ENCODE results near the gene PRKCE. TPM values are rescaled to one million over a fixed set of nuclear protein-coding genes. Genes with fewer than 3 reads are reported as not detected.

PRKCE gene
- total RNA-seq, 1 experiment from 2014 or later: 14.8 TPM

- H3K79me2 ChIP-seq (ENCODE audit: insufficient read depth, low read length): no peaks in the 10 kb centered on the region
- H3K27ac ChIP-seq (ENCODE audit: low read depth, low read length): no peak overlapping the region
- ATAC-seq (no peak), DNase-seq (ENCODE audit: low read depth, low spot score) (no peak)
- H3K9ac ChIP-seq (ENCODE audit: low read length): no peak overlapping the region
- no peaks in the 10 kb centered on the region for H3K9me2 ChIP-seq (ENCODE audit: insufficient read depth)
- TF ChIP-seq TCF7L2 (IDR thresholded peaks at IDR 0.05; ENCODE audit: borderline replicate concordance, extremely low read depth, insufficient read depth, insufficient read length): no peak
- no peak for TF ChIP-seq POLR2A (IDR thresholded peaks at IDR 0.05; ENCODE audit: borderline replicate concordance, extremely low read depth, insufficient read depth, insufficient read length)
- peak; percentile 39; the same call in 1 of the 2 replicates for TF ChIP-seq RAD21 (IDR thresholded peaks at IDR 0.05; ENCODE audit: low read depth)
- TF ChIP-seq SRF (IDR thresholded peaks at IDR 0.05; ENCODE audit: low read depth): no peak
- H3K27me3 ChIP-seq (ENCODE audit: insufficient read depth, low read length): no peaks in the 10 kb centered on the region
- H3K36me3 ChIP-seq (ENCODE audit: control insufficient read depth in 1 of 2, insufficient read depth in 2 of 2, low read length in 2 of 2): peaks cover 0 to 5% of the 10 kb centered on the region in 2 experiments; a peak in 1 of 4 replicates
- H2AFZ ChIP-seq (ENCODE audit: low read depth, low read length, poor library complexity, severe bottlenecking): no peak overlapping the region
- intact Hi-C loops (cut with micrococcal nuclease): no loop called here
- ChIA-PET POLR2A (no interaction called here), CTCF (no interaction called here), RAD21 (ENCODE audit: low non-redundant PET in 1 of 2, low total read pairs in 2 of 2, uncharacterized antibody in 2 of 2, unreplicated experiment in 2 of 2) (no interaction called here)
- H4K20me1 ChIP-seq (ENCODE audit: insufficient read depth): no peaks in the 10 kb centered on the region
- H3K9me3 ChIP-seq (ENCODE audit: control insufficient read depth in 1 of 2, insufficient read depth in 1 of 2, low read depth in 1 of 2, low read length in 2 of 2): no peaks in the 10 kb centered on the region
- no TSS peak for BruUV-seq (replicated peaks)
- no peak overlapping the region for H3K4me3 ChIP-seq (replicated peaks in 1 of 2; ENCODE audit: low read depth in 1 of 2, low read length in 2 of 2)
- H3K4me1 ChIP-seq (ENCODE audit: control insufficient read depth in 1 of 2, insufficient read depth in 2 of 2, low read length in 2 of 2): no peaks in the 10 kb centered on the region
- H3K4me2 ChIP-seq (ENCODE audit: low read length): no peak overlapping the region
Observed at GRCh38 chr2:46091004-46091403, 439.5 kb downstream of the PRKCE start.

GRCh38 chr2:46091961-46092667 lies 440.6 kb downstream of the PRKCE start:
- H3K27ac ChIP-seq (ENCODE audit: low read depth, low read length): no peak overlapping the region
- DNase-seq (ENCODE audit: low read depth, low spot score): no peak
- H3K4me3 ChIP-seq (replicated peaks in 1 of 2; ENCODE audit: low read depth in 1 of 2, low read length in 2 of 2): no peak overlapping the region
- no peak overlapping the region for H3K9ac ChIP-seq (ENCODE audit: low read length)
- no peak for TF ChIP-seq YY1 (IDR thresholded peaks at IDR 0.05; ENCODE audit: extremely low read depth, insufficient replicate concordance, low read depth, low read length)
- no peak for TF ChIP-seq EZH2 (IDR thresholded peaks at IDR 0.05)
- TF ChIP-seq SIN3A (IDR thresholded peaks at IDR 0.05; ENCODE audit: low read depth): no peak
- intact Hi-C loops (cut with micrococcal nuclease): no loop called here
- no peaks in the 10 kb centered on the region for H3K9me2 ChIP-seq (ENCODE audit: insufficient read depth)
- no peak overlapping the region for H3K4me2 ChIP-seq (ENCODE audit: low read length)
- H3K4me1 ChIP-seq (ENCODE audit: control insufficient read depth in 1 of 2, insufficient read depth in 2 of 2, low read length in 2 of 2): no peaks in the 10 kb centered on the region
- H3K9me3 ChIP-seq (ENCODE audit: control insufficient read depth in 1 of 2, insufficient read depth in 1 of 2, low read depth in 1 of 2, low read length in 2 of 2): no peaks in the 10 kb centered on the region
- no peak for ATAC-seq
- POLR2A ChIA-PET: no interaction called here
- CTCF ChIA-PET: interaction anchor here (1.6 kb wide), 1 partner anchor 29 kb away, joined by 4 read pairs; no protein-coding TSS in a partner anchor
- H3K27me3 ChIP-seq (ENCODE audit: insufficient read depth, low read length): no peaks in the 10 kb centered on the region
- no peak overlapping the region for H2AFZ ChIP-seq (ENCODE audit: low read depth, low read length, poor library complexity, severe bottlenecking)
- no peaks in the 10 kb centered on the region for H4K20me1 ChIP-seq (ENCODE audit: insufficient read depth)
- no TSS peak for BruUV-seq (replicated peaks)
- RAD21 ChIA-PET (ENCODE audit: low non-redundant PET in 1 of 2, low total read pairs in 2 of 2, uncharacterized antibody in 2 of 2, unreplicated experiment in 2 of 2): no interaction called here
- H3K36me3 ChIP-seq (ENCODE audit: control insufficient read depth in 1 of 2, insufficient read depth in 2 of 2, low read length in 2 of 2): no peaks in the 10 kb centered on the region
- no peaks in the 10 kb centered on the region for H3K79me2 ChIP-seq (ENCODE audit: insufficient read depth, low read length)
